Measurements from ENCODE around the gene MYZAP.

GRCh38 chr15:57706405-57707209, 114.9 kb downstream of the MYZAP start, which contains the start of gene POLR2M:
- TF ChIP-seq EZH2 (IDR thresholded peaks at IDR 0.05; ENCODE audit: borderline replicate concordance, low read depth, low read length, severe bottlenecking) (no peak), CTCF (IDR thresholded peaks at IDR 0.05; ENCODE audit: borderline replicate concordance, extremely low read depth, low read length, poor library complexity, severe bottlenecking) (peak; percentile 5)
